GM12875 (cell line): ENCODE measurements around the gene AFG1L.
"Not testable (repeated sequence)": the region's sequence is repeated elsewhere in the genome, so short reads cannot be mapped to it uniquely, and the experiment has no call there.

Experiments used
- H3K4me3 ChIP-seq: one replicate; pipeline ENCODE4 v1.5.1; 2011; ENCODE audit warnings: low read depth, low read length, control low read depth
- TF ChIP-seq, protein P1 (sequence below): IDR thresholded peaks from 2 replicates; pipeline ENCODE4 v1.5.1; 2011; ENCODE audit warnings: low read depth, mild to moderate bottlenecking, control low read depth, inconsistent platforms, low read length, moderate library complexity, borderline replicate concordance; ENCODE audit not compliant: insufficient read depth

The AFG1L gene

DNA sequence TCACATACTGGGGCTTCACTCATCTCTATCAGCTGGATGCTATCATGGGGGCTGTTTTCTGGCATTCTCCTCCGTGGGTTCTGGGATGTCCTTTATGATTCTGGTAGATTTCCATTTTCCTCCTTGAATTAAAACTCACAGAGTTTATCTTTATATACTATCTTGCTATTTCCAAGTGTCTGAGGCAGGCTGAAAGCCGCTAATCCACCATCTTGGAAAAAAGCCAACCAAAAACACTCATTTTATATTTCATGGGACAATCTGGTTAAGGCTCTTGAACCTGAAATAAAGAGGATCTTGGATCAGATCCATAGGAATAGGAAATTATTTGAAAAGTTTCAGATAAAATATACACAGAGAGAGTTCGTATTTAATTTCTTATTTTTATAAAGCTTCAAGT, 86.0 kb downstream of the AFG1L start:
- no peak overlapping the region for H3K4me3 ChIP-seq
- TF ChIP-seq, protein P1, sequence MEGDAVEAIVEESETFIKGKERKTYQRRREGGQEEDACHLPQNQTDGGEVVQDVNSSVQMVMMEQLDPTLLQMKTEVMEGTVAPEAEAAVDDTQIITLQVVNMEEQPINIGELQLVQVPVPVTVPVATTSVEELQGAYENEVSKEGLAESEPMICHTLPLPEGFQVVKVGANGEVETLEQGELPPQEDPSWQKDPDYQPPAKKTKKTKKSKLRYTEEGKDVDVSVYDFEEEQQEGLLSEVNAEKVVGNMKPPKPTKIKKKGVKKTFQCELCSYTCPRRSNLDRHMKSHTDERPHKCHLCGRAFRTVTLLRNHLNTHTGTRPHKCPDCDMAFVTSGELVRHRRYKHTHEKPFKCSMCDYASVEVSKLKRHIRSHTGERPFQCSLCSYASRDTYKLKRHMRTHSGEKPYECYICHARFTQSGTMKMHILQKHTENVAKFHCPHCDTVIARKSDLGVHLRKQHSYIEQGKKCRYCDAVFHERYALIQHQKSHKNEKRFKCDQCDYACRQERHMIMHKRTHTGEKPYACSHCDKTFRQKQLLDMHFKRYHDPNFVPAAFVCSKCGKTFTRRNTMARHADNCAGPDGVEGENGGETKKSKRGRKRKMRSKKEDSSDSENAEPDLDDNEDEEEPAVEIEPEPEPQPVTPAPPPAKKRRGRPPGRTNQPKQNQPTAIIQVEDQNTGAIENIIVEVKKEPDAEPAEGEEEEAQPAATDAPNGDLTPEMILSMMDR = no peak

DNA sequence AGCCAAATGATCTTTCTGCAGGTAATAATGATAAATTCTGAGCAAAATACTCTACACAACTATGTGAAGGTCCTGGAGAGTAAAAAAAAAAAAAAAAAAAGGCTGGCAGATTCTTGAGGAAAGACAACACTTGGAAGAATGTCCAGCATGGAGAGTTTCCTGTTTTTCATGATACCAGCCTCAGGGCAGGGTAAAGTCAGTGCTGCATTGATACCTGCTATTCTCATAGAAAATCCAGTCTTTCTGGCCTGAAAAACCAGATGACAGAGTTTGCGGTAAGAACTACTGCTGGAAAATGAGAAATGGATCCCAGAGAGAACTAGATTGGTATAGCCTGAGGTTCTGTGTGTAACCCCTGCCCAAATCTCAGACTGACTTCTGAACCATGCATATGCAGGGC, 89.1 kb downstream of the AFG1L start:
- H3K4me3 ChIP-seq = no peak overlapping the region
- TF ChIP-seq, protein P1 = no peak

DNA sequence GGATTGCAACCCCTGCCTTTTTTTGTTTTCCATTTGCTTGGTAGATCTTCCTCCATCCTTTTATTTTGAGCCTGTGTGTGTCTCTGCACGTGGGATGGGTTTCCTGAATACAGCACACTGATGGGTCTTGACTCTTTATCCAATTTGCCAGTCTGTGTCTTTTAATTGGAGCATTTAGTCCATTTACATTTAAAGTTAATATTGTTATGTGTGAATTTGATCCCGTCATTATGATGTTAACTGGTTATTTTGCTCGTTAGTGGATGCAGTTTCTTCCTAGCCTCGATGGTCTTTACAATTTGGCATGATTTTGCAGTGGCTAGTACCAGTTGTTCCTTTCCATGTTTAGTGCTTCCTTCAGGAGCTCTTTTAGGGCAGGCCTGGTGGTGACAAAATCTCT, 94.3 kb downstream of the AFG1L start:
- not testable (repeated sequence) for H3K4me3 ChIP-seq

DNA sequence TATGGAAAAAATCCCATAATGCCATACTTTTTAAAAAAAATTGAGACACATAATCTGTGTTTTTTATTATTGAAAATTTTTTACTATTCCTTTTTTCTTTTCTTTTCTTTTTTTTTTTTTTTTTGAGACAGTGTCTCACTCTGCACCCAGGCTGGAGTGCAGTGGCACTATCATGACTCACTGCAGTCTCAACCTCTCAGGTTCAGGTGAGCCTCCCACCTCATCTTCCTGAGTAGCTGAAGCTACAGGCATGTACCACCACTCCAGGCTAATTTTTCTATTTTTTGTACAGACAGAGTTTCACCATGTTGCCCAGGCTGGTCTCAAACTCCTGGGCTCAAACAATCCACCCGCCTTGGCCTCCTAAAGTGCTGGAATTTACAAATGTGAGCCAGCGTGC, 100.4 kb downstream of the AFG1L start:
- H3K4me3 ChIP-seq = no peak overlapping the region
- TF ChIP-seq, protein P1 = no peak

DNA sequence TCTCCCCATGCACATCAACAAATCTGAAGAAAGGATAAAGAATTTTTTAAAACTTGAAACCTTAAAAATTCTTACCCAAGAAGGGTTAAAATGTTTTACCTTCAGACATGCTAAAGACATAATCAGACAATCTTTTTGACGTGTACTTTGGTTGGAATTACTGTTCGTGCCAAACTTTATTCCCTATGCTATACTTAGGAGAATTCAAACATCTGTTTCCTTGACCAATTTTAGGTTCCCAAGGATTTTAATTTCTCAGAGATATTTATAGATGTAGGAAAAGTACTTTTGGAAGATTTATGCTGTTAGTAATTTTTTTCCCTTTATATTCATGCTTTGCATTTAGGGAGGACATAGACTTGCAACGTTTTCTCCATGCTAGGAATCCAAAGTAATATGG, 108.4 kb downstream of the AFG1L start:
- no peak overlapping the region for H3K4me3 ChIP-seq
- TF ChIP-seq, protein P1 = no peak

DNA sequence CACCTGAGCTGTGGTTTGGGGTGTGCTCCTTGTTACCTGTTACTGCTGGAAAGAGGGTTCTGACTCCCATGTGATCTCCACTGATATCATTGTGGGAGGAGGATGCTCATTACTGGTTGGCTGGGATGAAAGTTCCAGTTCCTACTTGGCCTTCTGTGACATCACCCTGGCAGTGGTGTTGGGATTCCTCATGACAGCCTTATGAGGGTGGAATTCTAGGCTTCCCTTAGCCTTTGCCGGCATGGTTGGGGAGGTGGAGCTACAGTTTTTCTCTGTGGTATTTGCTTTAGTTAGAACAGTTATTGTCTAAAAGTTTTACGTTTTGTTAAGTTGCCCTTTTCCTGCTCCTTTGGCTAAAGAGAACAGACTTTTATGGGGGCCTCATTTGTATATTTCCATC, 112.1 kb downstream of the AFG1L start:
- H3K4me3 ChIP-seq = no peak overlapping the region
- TF ChIP-seq, protein P1 = no peak

DNA sequence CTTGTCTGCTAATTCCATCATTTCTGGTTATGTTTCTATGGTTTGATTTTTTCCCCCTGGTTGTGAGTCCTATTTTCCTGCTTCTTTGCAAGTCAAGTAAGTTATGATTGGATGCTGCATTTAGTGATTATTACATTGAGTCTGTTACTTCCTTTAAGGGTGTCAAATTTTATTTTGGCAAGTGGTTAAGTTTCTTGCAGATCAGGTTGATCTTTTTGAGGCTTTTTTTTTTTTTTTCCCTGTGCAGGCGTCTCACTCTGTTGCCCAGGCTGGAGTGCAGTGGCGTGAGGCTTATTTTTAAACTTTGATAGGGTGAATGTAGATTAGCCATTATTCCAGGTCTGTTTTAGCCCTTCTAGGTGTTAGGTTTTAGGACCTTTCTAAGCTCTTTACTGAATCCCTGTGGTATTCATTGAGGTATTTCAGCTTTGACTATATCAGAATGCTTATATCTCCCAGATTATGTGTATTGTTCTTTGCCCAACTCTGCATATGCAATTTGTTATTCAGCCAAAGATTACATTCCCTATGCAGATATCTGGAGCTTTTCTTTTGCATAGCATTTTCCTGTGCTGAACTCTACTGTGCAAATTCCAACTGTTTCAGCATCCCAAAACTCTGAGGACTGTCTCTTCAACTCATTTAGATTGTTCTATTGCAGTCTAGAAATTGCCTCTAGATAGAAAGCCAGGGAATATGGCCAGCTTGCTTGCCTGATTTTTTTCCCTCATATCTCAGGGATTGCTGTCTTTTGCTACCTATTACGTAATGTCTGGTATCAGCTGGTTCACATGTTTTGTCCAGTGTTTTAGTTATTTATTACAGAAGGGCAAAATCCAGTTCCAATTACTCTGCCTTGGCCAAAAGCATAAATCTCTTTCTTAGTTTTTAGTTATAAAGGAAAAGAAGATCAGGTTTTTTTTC, 113.3 kb downstream of the AFG1L start:
- TF ChIP-seq, protein P1 = no peak
- H3K4me3 ChIP-seq = no peak overlapping the region

DNA sequence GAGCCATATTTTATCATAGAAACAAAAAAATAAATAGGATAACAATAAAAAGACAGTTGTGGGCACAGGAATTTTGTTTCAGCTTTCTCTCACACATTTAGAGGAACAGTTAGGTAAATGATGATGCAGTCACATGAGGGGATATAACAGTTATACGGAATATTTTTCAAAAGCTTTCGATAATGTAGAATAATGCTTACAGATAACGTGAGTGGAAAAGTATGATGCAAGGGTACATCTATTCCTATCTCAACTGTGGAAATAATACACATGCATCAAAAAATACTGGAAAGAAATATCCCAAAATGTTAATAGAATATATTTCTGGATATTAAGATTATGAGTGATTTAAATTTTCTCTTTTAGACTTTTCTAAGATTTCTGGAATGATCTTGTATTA, 114.0 kb downstream of the AFG1L start:
- TF ChIP-seq, protein P1 = no peak
- no peak overlapping the region for H3K4me3 ChIP-seq

DNA sequence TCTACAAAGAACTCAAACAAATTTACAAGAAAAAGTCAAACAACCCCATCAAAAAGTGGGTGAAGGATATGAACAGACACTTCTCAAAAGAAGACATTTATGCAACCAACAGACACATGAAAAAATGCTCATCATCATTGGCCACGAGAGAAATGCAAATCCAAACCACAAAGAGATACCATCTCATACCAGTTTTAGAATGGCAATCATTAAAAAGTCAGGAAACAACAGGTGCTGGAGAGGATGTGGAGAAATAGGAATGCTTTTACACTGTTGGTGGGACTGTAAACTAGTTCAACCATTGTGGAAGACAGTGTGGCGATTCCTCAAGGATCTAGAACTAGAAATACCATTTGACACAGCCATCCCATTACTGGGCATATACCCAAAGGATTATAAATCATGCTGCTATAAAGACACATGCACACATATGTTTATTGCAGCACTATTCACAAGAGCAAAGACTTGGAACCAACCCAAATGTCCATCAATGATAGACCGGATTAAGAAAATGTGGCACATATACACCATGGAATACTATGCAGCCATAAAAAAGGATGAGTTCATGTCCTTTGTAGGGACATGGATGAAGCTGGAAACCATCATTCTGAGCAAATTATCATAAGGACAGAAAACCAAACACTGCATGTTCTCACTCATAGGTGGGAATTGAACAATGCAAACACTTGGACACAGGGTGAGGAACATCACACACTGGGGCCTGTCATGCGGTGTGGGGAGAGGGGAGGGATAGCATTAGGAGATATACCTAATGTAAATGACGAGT, 121.4 kb downstream of the AFG1L start:
- H3K4me3 ChIP-seq = not testable (repeated sequence)
